Measurements from ENCODE around the gene PRAMEF5. TPM values are rescaled to one million over a fixed set of nuclear protein-coding genes. Genes with fewer than 3 reads are reported as not detected.
"Not testable (repeated sequence)": the region's sequence is repeated elsewhere in the genome, so short reads cannot be mapped to it uniquely, and the experiment has no call there.

PRAMEF5 gene
- total and polyA plus RNA-seq, 9 donors: not detected

- H3K36me3 ChIP-seq; H3K4me1 ChIP-seq (ENCODE audit: insufficient read depth); intact Hi-C loops (cut with DNase I); DNase-seq; H3K27ac ChIP-seq; H3K4me3 ChIP-seq; H3K9me3 ChIP-seq; H3K27me3 ChIP-seq: not testable (repeated sequence)
- 78 to 80% (median 80%) methylated on average over 2 of the region's 2 CpGs for WGBS, 3 donors
These were observed 7.5 kb upstream of the PRAMEF5 start for GRCh38 chr1:13246554-13246871.

GRCh38 chr1:13247122-13247521, 6.9 kb upstream of the PRAMEF5 start:
- H3K36me3 ChIP-seq; H3K4me1 ChIP-seq (ENCODE audit: insufficient read depth); DNase-seq; H3K4me3 ChIP-seq; intact Hi-C loops (cut with DNase I); H3K9me3 ChIP-seq; H3K27ac ChIP-seq; H3K27me3 ChIP-seq: not testable (repeated sequence)
- 74 to 77% (median 74%) methylated on average over 6 to 7 of the region's 7 CpGs for WGBS, 3 donors

GRCh38 chr1:13265124-13265523, 11.1 kb downstream of the PRAMEF5 start:
- H3K36me3 ChIP-seq; DNase-seq; H3K27ac ChIP-seq; H3K4me3 ChIP-seq; H3K9me3 ChIP-seq; intact Hi-C loops (cut with DNase I); H3K4me1 ChIP-seq (ENCODE audit: insufficient read depth); H3K27me3 ChIP-seq: not testable (repeated sequence)
- 50% methylated on average over 2 of the region's 3 CpGs; no CpG with 5 or more reads in 2 of the 3 donors for WGBS, 3 donors

GRCh38 chr1:13277016-13277415, 23.0 kb downstream of the PRAMEF5 start:
- H3K4me3 ChIP-seq; H3K27ac ChIP-seq; intact Hi-C loops (cut with DNase I); DNase-seq; H3K36me3 ChIP-seq; H3K9me3 ChIP-seq; H3K4me1 ChIP-seq (ENCODE audit: insufficient read depth); H3K27me3 ChIP-seq: not testable (repeated sequence)
- WGBS, 3 donors: 44 to 62% methylated on average over 4 to 6 of the region's 6 CpGs; no CpG with 5 or more reads in 1 of the 3 donors

GRCh38 chr1:13279617-13280016, 25.6 kb downstream of the PRAMEF5 start:
- H3K27me3 ChIP-seq; H3K4me3 ChIP-seq; H3K36me3 ChIP-seq; H3K9me3 ChIP-seq; H3K4me1 ChIP-seq (ENCODE audit: insufficient read depth); DNase-seq; H3K27ac ChIP-seq; intact Hi-C loops (cut with DNase I): not testable (repeated sequence)
- 60 to 77% (median 65%) methylated on average over 3 of the region's 3 CpGs for WGBS, 3 donors

- DNase-seq; H3K9me3 ChIP-seq; H3K4me3 ChIP-seq; H3K36me3 ChIP-seq; H3K27ac ChIP-seq; H3K27me3 ChIP-seq; H3K4me1 ChIP-seq (ENCODE audit: insufficient read depth); intact Hi-C loops (cut with DNase I): not testable (repeated sequence)
- WGBS, 3 donors: no CpG with 5 or more reads among the region's 1 CpG
These were observed 31.0 kb downstream of the PRAMEF5 start, which contains the start of gene PRAMEF8 for GRCh38 chr1:13285037-13285436. PRAMEF8 (minus strand) TSS chr1:13285137; CDS start chr1:13284091, 1,046 bp downstream.

GRCh38 chr1:13289030-13289429, 35.0 kb downstream of the PRAMEF5 start:
- H3K27ac ChIP-seq; H3K4me3 ChIP-seq; H3K36me3 ChIP-seq; H3K4me1 ChIP-seq (ENCODE audit: insufficient read depth); DNase-seq; H3K9me3 ChIP-seq; intact Hi-C loops (cut with DNase I); H3K27me3 ChIP-seq: not testable (repeated sequence)
- WGBS, 3 donors: 67 to 80% methylated on average over 2 of the region's 3 CpGs; no CpG with 5 or more reads in 1 of the 3 donors

- H3K27me3 ChIP-seq; H3K9me3 ChIP-seq; H3K4me3 ChIP-seq; H3K4me1 ChIP-seq (ENCODE audit: insufficient read depth); H3K36me3 ChIP-seq; intact Hi-C loops (cut with DNase I); H3K27ac ChIP-seq; DNase-seq: not testable (repeated sequence)
- 91 to 93% (median 93%) methylated on average over 2 of the region's 5 CpGs for WGBS, 3 donors
These were observed 43.4 kb downstream of the PRAMEF5 start for GRCh38 chr1:13297216-13297931.

GRCh38 chr1:13298699-13299098, 44.7 kb downstream of the PRAMEF5 start:
- 93 to 98% methylated on average over 12 to 14 of the region's 27 CpGs; no CpG with 5 or more reads in 1 of the 3 donors for WGBS, 3 donors
- H3K27ac ChIP-seq; DNase-seq; H3K4me3 ChIP-seq; H3K27me3 ChIP-seq; H3K9me3 ChIP-seq; H3K36me3 ChIP-seq; H3K4me1 ChIP-seq (ENCODE audit: insufficient read depth); intact Hi-C loops (cut with DNase I): not testable (repeated sequence)

GRCh38 chr1:13302197-13302596, 48.2 kb downstream of the PRAMEF5 start:
- H3K9me3 ChIP-seq; intact Hi-C loops (cut with DNase I); H3K4me1 ChIP-seq (ENCODE audit: insufficient read depth); H3K27ac ChIP-seq; H3K36me3 ChIP-seq; H3K4me3 ChIP-seq; H3K27me3 ChIP-seq; DNase-seq: not testable (repeated sequence)

- intact Hi-C loops (cut with DNase I); H3K27me3 ChIP-seq; DNase-seq; H3K4me3 ChIP-seq; H3K4me1 ChIP-seq (ENCODE audit: insufficient read depth); H3K36me3 ChIP-seq; H3K27ac ChIP-seq; H3K9me3 ChIP-seq: not testable (repeated sequence)
- no CpG with 5 or more reads among the region's 1 CpG for WGBS, 3 donors
These were observed 49.2 kb downstream of the PRAMEF5 start, which contains the start of gene PRAMEF33 for GRCh38 chr1:13303239-13303638. PRAMEF33 (plus strand) TSS chr1:13303539; CDS start chr1:13305955, 2,416 bp downstream.
